ENCODE results near the gene GATB.

Gene GATB

GRCh38 chr4:151652841-151653547, 107.8 kb downstream of the GATB start:
- H3K27me3 ChIP-seq (ENCODE audit: insufficient read depth, poor library complexity, severe bottlenecking) = no peaks in the 10 kb centered on the region
- no peak for DNase-seq (ENCODE audit: low read depth in 1 of 2, low spot score in 1 of 2)
- H3K4me3 ChIP-seq (replicated peaks; ENCODE audit: insufficient read depth, low read length) = no peak overlapping the region
- TF ChIP-seq SPI1 (IDR thresholded peaks at IDR 0.05; ENCODE audit: borderline replicate concordance, low read depth) = no peak
- no peak for TF ChIP-seq REST (IDR thresholded peaks at IDR 0.05; ENCODE audit: insufficient replicate concordance, low read depth)
- no peak for TF ChIP-seq CTCF (IDR thresholded peaks at IDR 0.05; ENCODE audit: insufficient read depth, low read length)
- no peak for TF ChIP-seq POLR2AphosphoS5 (IDR thresholded peaks at IDR 0.05; ENCODE audit: low read depth)
- no peak for TF ChIP-seq GABPA (IDR thresholded peaks at IDR 0.05; ENCODE audit: low read depth)
- H3K27ac ChIP-seq (replicated peaks) = no peak overlapping the region

- DNase-seq (ENCODE audit: low read depth in 1 of 2, low spot score in 1 of 2) = no peak
- no peak for TF ChIP-seq SPI1 (IDR thresholded peaks at IDR 0.05; ENCODE audit: borderline replicate concordance, low read depth)
- no peak for TF ChIP-seq CTCF (IDR thresholded peaks at IDR 0.05; ENCODE audit: insufficient read depth, low read length)
- no peak for TF ChIP-seq POLR2AphosphoS5 (IDR thresholded peaks at IDR 0.05; ENCODE audit: low read depth)
- TF ChIP-seq REST (IDR thresholded peaks at IDR 0.05; ENCODE audit: insufficient replicate concordance, low read depth) = no peak
- no peak for TF ChIP-seq GABPA (IDR thresholded peaks at IDR 0.05; ENCODE audit: low read depth)
- no peak overlapping the region for H3K4me3 ChIP-seq (replicated peaks; ENCODE audit: insufficient read depth, low read length)
These were observed 109.3 kb downstream of the GATB start for GRCh38 chr4:151651496-151651895.

GRCh38 chr4:151649479-151649878, 111.3 kb downstream of the GATB start:
- no peak overlapping the region for H3K27ac ChIP-seq (replicated peaks)
- TF ChIP-seq GABPA (IDR thresholded peaks at IDR 0.05; ENCODE audit: low read depth) (no peak), CTCF (IDR thresholded peaks at IDR 0.05; ENCODE audit: insufficient read depth, low read length) (no peak), REST (IDR thresholded peaks at IDR 0.05; ENCODE audit: insufficient replicate concordance, low read depth) (no peak), POLR2AphosphoS5 (IDR thresholded peaks at IDR 0.05; ENCODE audit: low read depth) (no peak)
- no peak for DNase-seq (ENCODE audit: low read depth in 1 of 2, low spot score in 1 of 2)
- H3K27me3 ChIP-seq (ENCODE audit: insufficient read depth, poor library complexity, severe bottlenecking) = no peaks in the 10 kb centered on the region
- H3K4me3 ChIP-seq (replicated peaks; ENCODE audit: insufficient read depth, low read length) = no peak overlapping the region

More at GRCh38 chr4:151651496-151651895, 109.3 kb downstream of the GATB start:
- Histone ChIP-seq H3K27ac (replicated peaks) (no peak overlapping the region), H3K27me3 (ENCODE audit: insufficient read depth, poor library complexity, severe bottlenecking) (no peaks in the 10 kb centered on the region)

Data from HL-60 (cell line).